ENCODE data around the gene BHLHA15.

BHLHA15 gene

DNA sequence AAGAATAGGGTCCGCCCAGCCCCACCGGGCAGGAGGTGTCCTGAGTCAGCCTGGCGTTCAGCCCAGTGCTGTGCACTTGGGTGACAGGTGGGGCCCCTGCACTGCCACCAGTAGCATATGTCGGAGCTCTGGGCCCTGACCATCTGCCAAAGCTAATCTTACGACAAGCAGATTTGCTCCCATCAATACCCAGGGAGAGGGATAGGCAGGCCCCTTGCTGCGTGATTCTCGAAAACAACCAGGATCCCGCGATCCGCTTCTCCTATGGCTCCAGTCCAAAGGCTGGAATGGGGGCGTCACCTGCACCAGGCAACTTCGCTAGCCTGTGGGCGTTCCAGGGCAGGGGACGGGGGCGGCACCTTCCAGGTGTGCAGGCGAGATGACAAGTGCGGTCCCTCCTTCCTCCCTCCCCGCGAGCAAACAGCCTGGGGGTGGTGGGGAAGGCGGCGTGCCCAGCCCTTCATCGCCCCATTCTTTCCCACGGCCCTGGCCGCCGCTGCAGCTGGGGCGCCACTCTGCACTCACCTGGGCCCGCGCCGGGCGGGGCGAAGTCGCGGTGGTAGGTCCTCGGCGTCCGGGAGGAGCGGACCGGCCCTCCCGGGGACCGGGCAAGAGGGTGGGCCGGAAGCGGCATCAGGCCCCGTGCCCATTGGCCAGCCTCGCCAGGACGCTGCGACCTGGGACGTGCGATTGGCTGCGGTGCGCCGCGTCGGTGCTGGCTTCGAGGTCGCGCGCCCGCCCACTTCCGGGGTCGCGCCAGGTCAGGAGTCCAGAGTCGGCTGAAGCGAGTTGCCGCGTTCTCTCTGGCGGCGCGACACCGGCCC lies 40.6 kb downstream of the BHLHA15 start, which contains the start of gene TECPR1 (continued):
- TF ChIP-seq PRDM4 (tag by site-specific recombination; IDR thresholded peaks at IDR 0.05) (no peak), ZNF580 (tag by site-specific recombination; IDR thresholded peaks at IDR 0.05) (peak; percentile 68; the same call in 1 of the 2 replicates), ZNF830 (tag by site-specific recombination; IDR thresholded peaks at IDR 0.05; ENCODE audit: low read depth) (no peak), ATF2 (tag by site-specific recombination; IDR thresholded peaks at IDR 0.05; ENCODE audit: low read depth) (no peak), ZNF19 (tag by site-specific recombination; IDR thresholded peaks at IDR 0.05; ENCODE audit: low read depth) (no peak), ZSCAN30 (tag by site-specific recombination; IDR thresholded peaks at IDR 0.05) (0 out of 2 replicates have a peak, but pooled peaks have one; percentile 45), ZNF768 (tag by site-specific recombination; IDR thresholded peaks at IDR 0.05) (no peak), ZNF311 (tag by site-specific recombination; IDR thresholded peaks at IDR 0.05; ENCODE audit: borderline replicate concordance) (no peak), ZNF549 (tag by site-specific recombination; IDR thresholded peaks at IDR 0.05) (no peak), TRIM28 (IDR thresholded peaks at IDR 0.05; ENCODE audit: borderline replicate concordance, low read length) (no peak), ZNF157 (tag by site-specific recombination; IDR thresholded peaks at IDR 0.05) (no peak), ZNF140 (tag by site-specific recombination; IDR thresholded peaks at IDR 0.05) (no peak), ZNF555 (tag by site-specific recombination; conservative IDR thresholded peaks at IDR 0.05) (no peak), ZXDB (tag by site-specific recombination; IDR thresholded peaks at IDR 0.05) (peak; percentile 35; the same call in 1 of the 2 replicates)
- TF ChIP-seq, protein P1, sequence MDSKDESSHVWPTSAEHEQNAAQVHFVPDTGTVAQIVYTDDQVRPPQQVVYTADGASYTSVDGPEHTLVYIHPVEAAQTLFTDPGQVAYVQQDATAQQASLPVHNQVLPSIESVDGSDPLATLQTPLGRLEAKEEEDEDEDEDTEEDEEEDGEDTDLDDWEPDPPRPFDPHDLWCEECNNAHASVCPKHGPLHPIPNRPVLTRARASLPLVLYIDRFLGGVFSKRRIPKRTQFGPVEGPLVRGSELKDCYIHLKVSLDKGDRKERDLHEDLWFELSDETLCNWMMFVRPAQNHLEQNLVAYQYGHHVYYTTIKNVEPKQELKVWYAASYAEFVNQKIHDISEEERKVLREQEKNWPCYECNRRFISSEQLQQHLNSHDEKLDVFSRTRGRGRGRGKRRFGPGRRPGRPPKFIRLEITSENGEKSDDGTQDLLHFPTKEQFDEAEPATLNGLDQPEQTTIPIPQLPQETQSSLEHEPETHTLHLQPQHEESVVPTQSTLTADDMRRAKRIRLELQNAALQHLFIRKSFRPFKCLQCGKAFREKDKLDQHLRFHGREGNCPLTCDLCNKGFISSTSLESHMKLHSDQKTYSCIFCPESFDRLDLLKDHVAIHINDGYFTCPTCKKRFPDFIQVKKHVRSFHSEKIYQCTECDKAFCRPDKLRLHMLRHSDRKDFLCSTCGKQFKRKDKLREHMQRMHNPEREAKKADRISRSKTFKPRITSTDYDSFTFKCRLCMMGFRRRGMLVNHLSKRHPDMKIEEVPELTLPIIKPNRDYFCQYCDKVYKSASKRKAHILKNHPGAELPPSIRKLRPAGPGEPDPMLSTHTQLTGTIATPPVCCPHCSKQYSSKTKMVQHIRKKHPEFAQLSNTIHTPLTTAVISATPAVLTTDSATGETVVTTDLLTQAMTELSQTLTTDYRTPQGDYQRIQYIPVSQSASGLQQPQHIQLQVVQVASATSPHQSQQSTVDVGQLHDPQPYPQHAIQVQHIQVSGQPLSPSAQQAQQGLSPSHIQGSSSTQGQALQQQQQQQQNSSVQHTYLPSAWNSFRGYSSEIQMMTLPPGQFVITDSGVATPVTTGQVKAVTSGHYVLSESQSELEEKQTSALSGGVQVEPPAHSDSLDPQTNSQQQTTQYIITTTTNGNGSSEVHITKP (tag by site-specific recombination; IDR thresholded peaks at IDR 0.05), result no peak; the same call in 1 of the 2 replicates
- TF ChIP-seq, protein P2, sequence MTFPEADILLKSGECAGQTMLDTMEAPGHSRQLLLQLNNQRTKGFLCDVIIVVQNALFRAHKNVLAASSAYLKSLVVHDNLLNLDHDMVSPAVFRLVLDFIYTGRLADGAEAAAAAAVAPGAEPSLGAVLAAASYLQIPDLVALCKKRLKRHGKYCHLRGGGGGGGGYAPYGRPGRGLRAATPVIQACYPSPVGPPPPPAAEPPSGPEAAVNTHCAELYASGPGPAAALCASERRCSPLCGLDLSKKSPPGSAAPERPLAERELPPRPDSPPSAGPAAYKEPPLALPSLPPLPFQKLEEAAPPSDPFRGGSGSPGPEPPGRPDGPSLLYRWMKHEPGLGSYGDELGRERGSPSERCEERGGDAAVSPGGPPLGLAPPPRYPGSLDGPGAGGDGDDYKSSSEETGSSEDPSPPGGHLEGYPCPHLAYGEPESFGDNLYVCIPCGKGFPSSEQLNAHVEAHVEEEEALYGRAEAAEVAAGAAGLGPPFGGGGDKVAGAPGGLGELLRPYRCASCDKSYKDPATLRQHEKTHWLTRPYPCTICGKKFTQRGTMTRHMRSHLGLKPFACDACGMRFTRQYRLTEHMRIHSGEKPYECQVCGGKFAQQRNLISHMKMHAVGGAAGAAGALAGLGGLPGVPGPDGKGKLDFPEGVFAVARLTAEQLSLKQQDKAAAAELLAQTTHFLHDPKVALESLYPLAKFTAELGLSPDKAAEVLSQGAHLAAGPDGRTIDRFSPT (tag by site-specific recombination; IDR thresholded peaks at IDR 0.05), result peak; percentile 58
- TF ChIP-seq, protein P3, sequence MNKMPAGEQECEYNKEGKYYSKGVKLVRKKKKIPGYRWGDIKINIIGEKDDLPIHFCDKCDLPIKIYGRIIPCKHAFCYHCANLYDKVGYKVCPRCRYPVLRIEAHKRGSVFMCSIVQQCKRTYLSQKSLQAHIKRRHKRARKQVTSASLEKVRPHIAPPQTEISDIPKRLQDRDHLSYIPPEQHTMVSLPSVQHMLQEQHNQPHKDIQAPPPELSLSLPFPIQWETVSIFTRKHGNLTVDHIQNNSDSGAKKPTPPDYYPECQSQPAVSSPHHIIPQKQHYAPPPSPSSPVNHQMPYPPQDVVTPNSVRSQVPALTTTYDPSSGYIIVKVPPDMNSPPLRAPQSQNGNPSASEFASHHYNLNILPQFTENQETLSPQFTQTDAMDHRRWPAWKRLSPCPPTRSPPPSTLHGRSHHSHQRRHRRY (tag by site-specific recombination; IDR thresholded peaks at IDR 0.05), result no peak
- TF ChIP-seq, protein P4, sequence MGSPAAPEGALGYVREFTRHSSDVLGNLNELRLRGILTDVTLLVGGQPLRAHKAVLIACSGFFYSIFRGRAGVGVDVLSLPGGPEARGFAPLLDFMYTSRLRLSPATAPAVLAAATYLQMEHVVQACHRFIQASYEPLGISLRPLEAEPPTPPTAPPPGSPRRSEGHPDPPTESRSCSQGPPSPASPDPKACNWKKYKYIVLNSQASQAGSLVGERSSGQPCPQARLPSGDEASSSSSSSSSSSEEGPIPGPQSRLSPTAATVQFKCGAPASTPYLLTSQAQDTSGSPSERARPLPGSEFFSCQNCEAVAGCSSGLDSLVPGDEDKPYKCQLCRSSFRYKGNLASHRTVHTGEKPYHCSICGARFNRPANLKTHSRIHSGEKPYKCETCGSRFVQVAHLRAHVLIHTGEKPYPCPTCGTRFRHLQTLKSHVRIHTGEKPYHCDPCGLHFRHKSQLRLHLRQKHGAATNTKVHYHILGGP (tag by site-specific recombination; IDR thresholded peaks at IDR 0.05), result no peak
- TF ChIP-seq, protein P5, sequence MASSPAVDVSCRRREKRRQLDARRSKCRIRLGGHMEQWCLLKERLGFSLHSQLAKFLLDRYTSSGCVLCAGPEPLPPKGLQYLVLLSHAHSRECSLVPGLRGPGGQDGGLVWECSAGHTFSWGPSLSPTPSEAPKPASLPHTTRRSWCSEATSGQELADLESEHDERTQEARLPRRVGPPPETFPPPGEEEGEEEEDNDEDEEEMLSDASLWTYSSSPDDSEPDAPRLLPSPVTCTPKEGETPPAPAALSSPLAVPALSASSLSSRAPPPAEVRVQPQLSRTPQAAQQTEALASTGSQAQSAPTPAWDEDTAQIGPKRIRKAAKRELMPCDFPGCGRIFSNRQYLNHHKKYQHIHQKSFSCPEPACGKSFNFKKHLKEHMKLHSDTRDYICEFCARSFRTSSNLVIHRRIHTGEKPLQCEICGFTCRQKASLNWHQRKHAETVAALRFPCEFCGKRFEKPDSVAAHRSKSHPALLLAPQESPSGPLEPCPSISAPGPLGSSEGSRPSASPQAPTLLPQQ (tag by site-specific recombination; IDR thresholded peaks at IDR 0.05), result peak; percentile 81
- TF ChIP-seq, protein P6, sequence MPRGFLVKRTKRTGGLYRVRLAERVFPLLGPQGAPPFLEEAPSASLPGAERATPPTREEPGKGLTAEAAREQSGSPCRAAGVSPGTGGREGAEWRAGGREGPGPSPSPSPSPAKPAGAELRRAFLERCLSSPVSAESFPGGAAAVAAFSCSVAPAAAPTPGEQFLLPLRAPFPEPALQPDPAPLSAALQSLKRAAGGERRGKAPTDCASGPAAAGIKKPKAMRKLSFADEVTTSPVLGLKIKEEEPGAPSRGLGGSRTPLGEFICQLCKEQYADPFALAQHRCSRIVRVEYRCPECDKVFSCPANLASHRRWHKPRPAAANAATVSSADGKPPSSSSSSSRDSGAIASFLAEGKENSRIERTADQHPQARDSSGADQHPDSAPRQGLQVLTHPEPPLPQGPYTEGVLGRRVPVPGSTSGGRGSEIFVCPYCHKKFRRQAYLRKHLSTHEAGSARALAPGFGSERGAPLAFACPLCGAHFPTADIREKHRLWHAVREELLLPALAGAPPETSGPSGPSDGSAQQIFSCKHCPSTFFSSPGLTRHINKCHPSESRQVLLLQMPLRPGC (tag by site-specific recombination; IDR thresholded peaks at IDR 0.05), result peak; percentile 21; the same call in 1 of the 2 replicates

All from HEK293 (cell line).